ENCODE measurements around the gene HES1. TPM values are rescaled to one million over a fixed set of nuclear protein-coding genes. Genes with fewer than 3 reads are reported as not detected.
A peak's percentile ranks its signal among the peaks of the same experiment; 100 is the strongest.

HES1 gene
- total and polyA plus RNA-seq, 7 donors, result 17.4 to 47.4 (median 28.4) TPM

DNA sequence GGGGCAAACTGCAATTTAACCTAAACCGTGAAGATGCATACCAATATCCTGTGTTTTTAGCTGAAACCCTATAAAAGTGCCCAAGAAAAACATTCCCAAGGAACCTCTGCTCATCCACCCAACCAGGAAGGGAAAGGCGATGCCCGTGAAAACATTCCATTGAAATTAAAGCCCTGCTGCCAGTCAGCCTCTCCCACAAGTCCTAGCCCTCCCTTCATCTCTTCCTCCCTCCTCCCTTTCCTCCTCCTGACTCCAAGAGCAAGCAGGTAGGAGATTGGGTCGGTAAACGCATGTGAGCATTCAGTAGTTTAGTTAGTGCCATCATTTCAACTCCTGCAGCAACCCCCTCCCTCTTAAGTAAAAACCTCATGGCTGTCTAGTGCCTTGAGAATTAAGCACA lies 27.7 kb downstream of the HES1 start:
- TF ChIP-seq, protein P1, sequence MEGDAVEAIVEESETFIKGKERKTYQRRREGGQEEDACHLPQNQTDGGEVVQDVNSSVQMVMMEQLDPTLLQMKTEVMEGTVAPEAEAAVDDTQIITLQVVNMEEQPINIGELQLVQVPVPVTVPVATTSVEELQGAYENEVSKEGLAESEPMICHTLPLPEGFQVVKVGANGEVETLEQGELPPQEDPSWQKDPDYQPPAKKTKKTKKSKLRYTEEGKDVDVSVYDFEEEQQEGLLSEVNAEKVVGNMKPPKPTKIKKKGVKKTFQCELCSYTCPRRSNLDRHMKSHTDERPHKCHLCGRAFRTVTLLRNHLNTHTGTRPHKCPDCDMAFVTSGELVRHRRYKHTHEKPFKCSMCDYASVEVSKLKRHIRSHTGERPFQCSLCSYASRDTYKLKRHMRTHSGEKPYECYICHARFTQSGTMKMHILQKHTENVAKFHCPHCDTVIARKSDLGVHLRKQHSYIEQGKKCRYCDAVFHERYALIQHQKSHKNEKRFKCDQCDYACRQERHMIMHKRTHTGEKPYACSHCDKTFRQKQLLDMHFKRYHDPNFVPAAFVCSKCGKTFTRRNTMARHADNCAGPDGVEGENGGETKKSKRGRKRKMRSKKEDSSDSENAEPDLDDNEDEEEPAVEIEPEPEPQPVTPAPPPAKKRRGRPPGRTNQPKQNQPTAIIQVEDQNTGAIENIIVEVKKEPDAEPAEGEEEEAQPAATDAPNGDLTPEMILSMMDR (IDR thresholded peaks at IDR 0.05), result no peak
- no peak for TF ChIP-seq POLR2AphosphoS5 (IDR thresholded peaks at IDR 0.05)
- Histone ChIP-seq H3K27me3 (no peaks in the 10 kb centered on the region), H3K27ac (no peak overlapping the region), H3K4me1 (peaks cover 0 to 24% (median 20%) of the 10 kb centered on the region in 4 donors), H3K4me3 (no peak overlapping the region), H3K36me3 (no peaks in the 10 kb centered on the region), H3K9me3 (no peaks in the 10 kb centered on the region)
- intact Hi-C loops (cut with DNase I), result no loop called here
- WGBS, 2 donors, result 20 to 71% methylated on average over 5 of the region's 5 CpGs
- no peak for DNase-seq

DNA sequence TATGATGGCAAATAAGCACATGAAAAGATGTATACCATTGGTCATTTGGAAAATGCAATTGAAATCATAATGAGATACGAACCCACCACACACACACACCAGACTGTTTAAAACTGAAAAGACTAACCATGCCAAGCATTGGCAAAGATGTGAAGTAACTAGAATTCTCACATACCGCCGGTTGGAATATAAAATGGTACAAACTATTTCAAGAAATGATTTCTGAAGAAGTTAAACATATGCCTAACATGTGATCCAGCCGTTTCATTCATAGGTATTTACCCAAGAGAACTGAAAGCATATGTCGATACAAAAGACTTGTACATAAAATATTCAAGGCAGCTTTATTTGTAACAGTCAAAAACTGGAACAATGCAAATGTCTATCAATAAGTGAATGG lies 28.9 kb downstream of the HES1 start:
- no peak overlapping the region for H3K4me3 ChIP-seq
- DNase-seq, result no peak
- H3K9me3 ChIP-seq, result no peaks in the 10 kb centered on the region
- no peaks in the 10 kb centered on the region for H3K36me3 ChIP-seq
- TF ChIP-seq, protein P1 (IDR thresholded peaks at IDR 0.05), result no peak
- no peak for TF ChIP-seq POLR2AphosphoS5 (IDR thresholded peaks at IDR 0.05)
- no peak for TF ChIP-seq POLR2A (IDR thresholded peaks at IDR 0.05)
- TF ChIP-seq EP300 (IDR thresholded peaks at IDR 0.05), result no peak
- peaks cover 0 to 24% (median 20%) of the 10 kb centered on the region in 4 donors for H3K4me1 ChIP-seq
- no peaks in the 10 kb centered on the region for H3K27me3 ChIP-seq
- intact Hi-C loops (cut with DNase I), result no loop called here
- WGBS, 2 donors, result 51 to 79% methylated on average over 5 of the region's 5 CpGs
- H3K27ac ChIP-seq, result no peak overlapping the region

DNA sequence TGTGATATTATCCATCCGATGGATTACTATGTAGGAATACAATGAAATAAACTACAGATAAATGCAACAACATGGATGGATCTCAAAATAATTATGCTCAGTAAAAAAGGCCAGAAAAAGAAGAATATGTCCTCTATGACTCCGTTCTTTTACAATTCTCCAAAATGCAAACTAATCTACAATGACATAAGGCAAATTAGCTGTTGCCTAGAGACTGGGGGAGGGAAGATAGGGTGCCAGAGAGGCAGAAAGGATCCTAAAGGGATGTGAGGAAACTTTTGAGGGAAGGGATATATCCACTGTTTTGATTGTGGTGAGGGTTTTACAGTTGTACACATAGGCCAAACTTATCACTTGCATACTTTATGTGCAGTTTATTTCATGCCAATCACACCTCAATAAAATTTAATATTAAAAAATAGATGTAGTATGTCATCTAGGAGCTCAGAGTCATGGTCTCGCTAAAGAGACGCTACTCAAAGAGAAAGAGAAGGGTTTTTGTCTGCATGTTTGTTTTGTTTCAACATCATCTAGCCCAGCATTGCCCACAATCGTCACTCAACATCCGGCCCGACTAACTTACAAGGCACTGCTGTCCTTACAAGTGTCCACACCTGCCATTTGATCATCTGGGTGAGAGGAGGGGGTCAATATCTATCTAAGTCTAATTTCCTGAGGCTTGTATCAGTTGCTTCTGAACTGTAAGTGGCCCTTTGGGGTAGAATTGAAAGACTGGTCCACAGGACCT lies 29.5 kb downstream of the HES1 start:
- 63 to 84% methylated on average over 7 of the region's 7 CpGs for WGBS, 2 donors
- H3K36me3 ChIP-seq, result no peaks in the 10 kb centered on the region
- H3K9me3 ChIP-seq, result no peaks in the 10 kb centered on the region
- peaks cover 0 to 23% (median 19%) of the 10 kb centered on the region in 4 donors for H3K4me1 ChIP-seq
- H3K27ac ChIP-seq, result no peak overlapping the region
- DNase-seq, result no peak
- TF ChIP-seq POLR2AphosphoS5 (IDR thresholded peaks at IDR 0.05), result no peak
- no peak for TF ChIP-seq POLR2A (IDR thresholded peaks at IDR 0.05)
- TF ChIP-seq, protein P1 (IDR thresholded peaks at IDR 0.05), result no peak
- no peak for TF ChIP-seq EP300 (IDR thresholded peaks at IDR 0.05)
- H3K4me3 ChIP-seq, result no peak overlapping the region
- no peaks in the 10 kb centered on the region for H3K27me3 ChIP-seq
- intact Hi-C loops (cut with DNase I), result no loop called here

DNA sequence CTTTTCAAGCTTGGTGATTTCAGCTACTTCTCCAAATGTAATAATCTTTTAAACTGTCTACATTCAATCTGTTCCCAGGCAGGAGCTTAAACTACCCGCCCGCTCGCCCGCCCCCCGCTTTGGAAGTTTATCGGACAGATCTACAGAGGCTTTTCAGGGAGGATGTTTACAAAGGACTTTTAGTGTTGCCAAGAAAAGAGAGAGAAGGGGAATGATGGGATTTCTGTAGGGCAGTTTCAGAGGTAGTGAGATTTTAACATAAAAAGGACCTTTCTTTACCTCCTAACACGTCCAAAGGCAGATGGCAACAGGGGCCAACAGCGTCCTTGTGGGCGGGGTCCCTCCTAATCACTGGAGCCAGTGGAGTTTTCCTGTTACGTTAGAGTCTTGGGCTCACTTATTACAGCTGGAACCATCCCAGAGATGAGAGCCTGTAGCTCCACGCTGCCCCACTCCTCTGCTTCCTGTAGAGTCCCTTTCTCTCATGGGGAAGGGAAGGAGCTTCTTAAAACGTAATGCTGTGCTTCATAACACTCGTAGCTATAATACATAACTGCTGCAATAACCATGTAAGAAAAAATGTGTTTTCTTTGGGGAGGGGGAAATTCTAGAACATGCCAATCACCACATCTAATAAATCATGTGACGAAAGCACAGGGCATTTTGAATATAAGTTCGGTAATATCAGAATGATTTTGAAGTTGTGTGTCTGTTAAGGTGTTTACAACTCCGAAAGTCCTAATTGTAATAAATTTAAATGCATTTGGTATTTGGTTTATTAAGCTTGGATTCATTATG lies 30.9 kb downstream of the HES1 start:
- WGBS, 2 donors, result 20 to 52% methylated on average over 16 of the region's 16 CpGs
- no peak for TF ChIP-seq EP300 (IDR thresholded peaks at IDR 0.05)
- TF ChIP-seq, protein P1 (IDR thresholded peaks at IDR 0.05), result no peak
- no peak for TF ChIP-seq POLR2A (IDR thresholded peaks at IDR 0.05)
- no peak for TF ChIP-seq POLR2AphosphoS5 (IDR thresholded peaks at IDR 0.05)
- Histone ChIP-seq H3K9me3 (no peaks in the 10 kb centered on the region), H3K27ac (peak overlapping the region in 3 of 4 donors; percentile 44 to 51 (median 51)), H3K4me1 (peaks cover 0 to 13% (median 12%) of the 10 kb centered on the region in 4 donors), H3K36me3 (no peaks in the 10 kb centered on the region), H3K27me3 (no peaks in the 10 kb centered on the region), H3K4me3 (peak overlapping the region in 3 of 4 donors; percentile 1 to 22 (median 19))
- DNase-seq, result peak; percentile 73
- intact Hi-C loops (cut with DNase I), result no loop called here

All from sigmoid colon (tissue), 7 donors.